A673 (cell line): ENCODE results near the gene MRPS33. TPM values are rescaled to one million over a fixed set of nuclear protein-coding genes. Genes with fewer than 3 reads are reported as not detected.

ENCODE experiments used
- BruUV-seq: library from RNA; stranded (reverse); fragments of 400-500 nt; replicated peaks from 2 replicates; lab custom pipeline; 2021; lab: Mats Ljungman, UMichigan
- CTCF ChIA-PET: fragments of 300-600 bp; sonication (Branson Sonifier 250); formaldehyde crosslinking; loops from one replicate; lab custom pipeline; 2022; ENCODE audit warnings: antibody characterized with exemption; lab: Charles Lee
- POLR2A ChIA-PET: fragments of 300-600 bp; sonication (Branson Sonifier 250); formaldehyde crosslinking; loops from one replicate; lab custom pipeline; 2022; ENCODE audit warnings: antibody characterized with exemption; ENCODE audit not compliant: low non-redundant PET; lab: Charles Lee
- DNase-seq: peaks from one replicate; pipeline ENCODE4 v3.0.0-alpha.2; 2015; ENCODE audit warnings: low spot score
- H3K27ac ChIP-seq: fragments of 200-600 bp; sonication (generic); 2 replicates; pipeline ENCODE4 v1.5.1; 2016; ENCODE audit warnings: mixed run types, low read depth, mild to moderate bottlenecking, mixed read lengths, antibody characterized with exemption, low read length; ENCODE audit not compliant: poor library complexity, severe bottlenecking
- H3K27me3 ChIP-seq: fragments of 200-600 bp; sonication (generic); replicated peaks from 2 replicates; pipeline ENCODE4 v1.6.1; 2017; ENCODE audit warnings: mixed run types, low read depth, mild to moderate bottlenecking, mixed read lengths, antibody characterized with exemption, low read length; ENCODE audit not compliant: insufficient read depth, poor library complexity
- H3K36me3 ChIP-seq: fragments of 200-600 bp; sonication (generic); 2 replicates; pipeline ENCODE4 v1.6.1; 2016; ENCODE audit warnings: mixed run types, mild to moderate bottlenecking, mixed read lengths, antibody characterized with exemption, low read length; ENCODE audit not compliant: insufficient read depth, poor library complexity, severe bottlenecking
- H3K4me1 ChIP-seq: fragments of 200-600 bp; sonication (generic); 2 replicates; pipeline ENCODE4 v1.6.1; 2017; ENCODE audit warnings: mixed run types, mild to moderate bottlenecking, mixed read lengths, antibody characterized with exemption, low read length; ENCODE audit not compliant: insufficient read depth, poor library complexity, severe bottlenecking
- H3K4me3 ChIP-seq: fragments of 200-600 bp; sonication (generic); 2 replicates; pipeline ENCODE4 v1.5.1; 2016; ENCODE audit warnings: low read depth, mixed run types, mild to moderate bottlenecking, mixed read lengths, low read length; ENCODE audit not compliant: poor library complexity, severe bottlenecking
- H3K9me3 ChIP-seq: fragments of 200-600 bp; sonication (generic); 2 replicates; pipeline ENCODE4 v1.6.1; 2016; ENCODE audit warnings: mixed run types, low read depth, mild to moderate bottlenecking, mixed read lengths, antibody characterized with exemption, low read length; ENCODE audit not compliant: poor library complexity, severe bottlenecking
- CTCF ChIP-seq: fragments of 300-800, 200-600 bp; sonication (generic); conservative IDR thresholded peaks from 2 replicates; pipeline ENCODE4 v1.5.1; 2017; ENCODE audit warnings: low read depth, mild to moderate bottlenecking, antibody characterized with exemption, low read length, moderate library complexity, mixed read lengths
- EZH2 ChIP-seq: fragments of 200-600 bp; sonication (generic); IDR thresholded peaks from 2 replicates; pipeline ENCODE4 v1.6.1; 2017; ENCODE audit warnings: borderline replicate concordance, low read depth, mild to moderate bottlenecking, mixed read lengths, antibody characterized with exemption, low read length; ENCODE audit not compliant: poor library complexity, severe bottlenecking
- intact Hi-C: fragments of 100-400 bp; cut with micrococcal nuclease; formaldehyde crosslinking; loops from one replicate; pipeline ENCODE4 v1.10.0; 2022; ENCODE audit not compliant: unreplicated experiment
- total RNA-seq: library from RNA; stranded (reverse); gene quantifications from 2 replicates; pipeline ENCODE4 v1.2.3, GENCODE V29; 2021

Gene MRPS33
- total RNA-seq, 1 experiment from 2014 or later: 66.0 TPM

DNA sequence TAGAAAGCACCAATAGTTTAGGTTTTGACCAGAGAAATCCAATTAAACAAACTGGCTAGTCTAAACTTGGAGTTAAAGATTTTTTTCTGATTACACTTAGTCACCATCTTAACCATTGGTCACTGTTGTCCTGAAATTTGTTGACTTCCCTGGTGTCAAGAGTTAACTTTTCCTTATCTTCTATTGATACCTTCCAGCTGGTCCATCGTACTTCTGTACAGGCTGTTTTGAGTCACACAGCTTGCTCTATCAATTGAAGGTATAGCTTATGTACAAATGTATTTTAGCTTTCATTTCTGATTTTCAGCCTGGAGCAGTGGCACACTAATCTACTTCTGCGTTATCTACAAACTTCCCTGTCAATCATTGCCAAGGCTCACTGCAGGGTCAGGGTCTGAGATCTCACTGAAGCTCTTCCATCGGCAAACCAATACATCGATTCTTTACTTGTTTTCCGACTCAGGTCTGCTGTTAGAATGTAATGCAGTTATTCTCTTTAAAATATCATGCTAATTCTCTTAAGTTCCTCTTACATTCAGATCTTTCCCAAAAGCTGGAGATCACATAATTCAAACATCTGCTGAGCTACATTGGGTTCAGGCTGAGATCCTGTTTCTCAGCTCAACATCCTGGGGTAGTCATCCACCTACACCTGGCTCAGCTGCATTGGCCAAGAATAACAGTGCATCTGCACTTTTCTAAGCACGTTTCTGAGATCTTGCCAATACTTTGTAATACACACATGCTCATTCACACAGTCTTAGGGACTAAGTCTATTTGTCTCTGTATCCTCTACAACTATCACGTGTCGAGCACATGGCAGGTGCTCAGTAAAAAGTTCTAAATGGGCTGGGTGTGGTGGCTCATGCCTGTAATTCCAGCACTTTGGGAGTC, 11.3 kb downstream of the MRPS33 start:
- Histone ChIP-seq H3K4me3 (no peak overlapping the region), H3K27me3 (no peaks in the 10 kb centered on the region), H3K36me3 (peaks cover 5% of the 10 kb centered on the region), H3K9me3 (no peaks in the 10 kb centered on the region), H3K27ac (no peak overlapping the region), H3K4me1 (no peaks in the 10 kb centered on the region)
- no peak for DNase-seq
- ChIA-PET CTCF (no interaction called here), POLR2A (no interaction called here)
- TF ChIP-seq CTCF (no peak), EZH2 (no peak)
- BruUV-seq: no TSS peak
- intact Hi-C loops: no loop called here

DNA sequence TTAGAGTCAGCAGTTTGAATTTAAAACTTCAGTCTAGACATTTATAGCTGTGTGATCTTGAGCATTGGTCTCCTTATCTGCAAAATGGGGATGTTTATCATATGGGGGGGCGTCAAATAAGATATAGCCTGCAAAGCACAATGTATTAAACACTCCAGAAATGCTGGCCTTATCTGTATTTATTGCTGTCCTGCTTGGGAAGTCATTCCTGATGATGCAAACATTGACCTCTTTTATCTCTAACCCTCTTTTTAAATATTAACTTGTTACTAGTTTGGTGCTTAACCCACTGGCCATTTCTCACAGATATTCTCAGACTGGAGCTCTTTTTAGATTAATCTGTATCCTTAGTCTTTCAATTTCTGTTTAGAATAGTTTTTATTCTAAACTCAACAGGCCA, 13.2 kb downstream of the MRPS33 start:
- H3K9me3 ChIP-seq: no peaks in the 10 kb centered on the region
- intact Hi-C loops: no loop called here
- ChIA-PET POLR2A (no interaction called here), CTCF (no interaction called here)
- H3K27ac ChIP-seq: no peak overlapping the region
- BruUV-seq: no TSS peak
- no peak for DNase-seq
- no peaks in the 10 kb centered on the region for H3K4me1 ChIP-seq
- no peak overlapping the region for H3K4me3 ChIP-seq
- no peaks in the 10 kb centered on the region for H3K36me3 ChIP-seq
- no peaks in the 10 kb centered on the region for H3K27me3 ChIP-seq
- TF ChIP-seq EZH2: no peak

- TF ChIP-seq CTCF: no peak
- TF ChIP-seq EZH2: no peak
- no TSS peak for BruUV-seq
- no peak overlapping the region for H3K27ac ChIP-seq
- H3K9me3 ChIP-seq: no peaks in the 10 kb centered on the region
- intact Hi-C loops: no loop called here
- no peaks in the 10 kb centered on the region for H3K27me3 ChIP-seq
- ChIA-PET POLR2A (no interaction called here), CTCF (no interaction called here)
- H3K4me3 ChIP-seq: no peak overlapping the region
- no peak for DNase-seq
- H3K4me1 ChIP-seq: no peaks in the 10 kb centered on the region
- no peaks in the 10 kb centered on the region for H3K36me3 ChIP-seq
Observed at GRCh38 chr7:141001122-141001521, 13.6 kb downstream of the MRPS33 start.
